HepG2 (cell line): ENCODE data around the gene ZMYND8. TPM values are rescaled to one million over a fixed set of nuclear protein-coding genes. Genes with fewer than 3 reads are reported as not detected.

ENCODE experiments used
- ATAC-seq: fragments of 200-7000 bp; cut with Tn5 transposase; 3 replicates; pipeline ENCODE4 v1.9.1; 2020; ENCODE audit warnings: mild to moderate bottlenecking, moderate library complexity
- BruUV-seq: library from RNA; stranded (reverse); fragments of 400-500 nt; replicated peaks from 2 replicates; lab custom pipeline; 2021; lab: Mats Ljungman, UMichigan
- CTCF ChIA-PET: fragments of 300-600 bp; formaldehyde crosslinking; extraction: SDS; loops from one replicate; lab custom pipeline; 2021; ENCODE audit warnings: low total read pairs, inconsistent platforms, low intra/inter-chr PET ratio; lab: Yijun Ruan, JAX
- POLR2A ChIA-PET: fragments of 350-600 bp; sonication (Branson Sonifier 250); formaldehyde crosslinking; loops from one replicate; lab custom pipeline; 2020; ENCODE audit warnings: antibody characterized with exemption, inconsistent platforms; lab: Yijun Ruan, JAX
- DNase-seq: peaks from one replicate; pipeline ENCODE4 v3.0.0-alpha.2; 2015; ENCODE audit warnings: low spot score
- FAIRE-seq: peaks from 3 replicates; lab custom pipeline; 2011; peaks lifted over from hg19 to GRCh38; lab: Jason Lieb, UNC
- H2AFZ ChIP-seq: one replicate; pipeline ENCODE4 v1.6.1; 2011; ENCODE audit warnings: low read length, inconsistent platforms
- H3K27ac ChIP-seq: fragments of 300-600 bp; 3 replicates; pipeline ENCODE4 v1.8.0; 2011; ENCODE audit warnings: mixed run types, mild to moderate bottlenecking, mixed read lengths, low read length, inconsistent platforms; ENCODE audit not compliant: insufficient read depth; ENCODE audit errors: extremely low read length
- H3K27me3 ChIP-seq, 2 experiments: fragments of 200-600 bp in 1 of 2; 2 replicates in 1 of 2; 3 replicates in 1 of 2; pipeline versions ENCODE4 v1.6.0 to v1.8.0; 2011; ENCODE audit warnings: low read length in 2 of 2, mild to moderate bottlenecking in 2 of 2, moderate library complexity in 2 of 2, inconsistent platforms in 1 of 2; ENCODE audit not compliant: insufficient read depth in 2 of 2, control insufficient read depth in 1 of 2
- H3K36me3 ChIP-seq, 2 experiments: fragments of 200-600 bp in 1 of 2; replicated peaks in 1 of 2; 2 replicates in 1 of 2; 3 replicates in 1 of 2; pipeline versions ENCODE4 v1.5.1 to v1.8.0; 2011; ENCODE audit warnings: low read length in 2 of 2, inconsistent platforms in 1 of 2; ENCODE audit not compliant: insufficient read depth in 2 of 2, control insufficient read depth in 1 of 2
- H3K4me1 ChIP-seq: 2 replicates; pipeline ENCODE4 v1.5.1; 2012; ENCODE audit warnings: low read length, inconsistent platforms; ENCODE audit not compliant: insufficient read depth
- H3K4me2 ChIP-seq: 2 replicates; pipeline ENCODE4 v1.6.0; 2011; ENCODE audit warnings: low read depth, low read length, inconsistent platforms
- H3K4me3 ChIP-seq, 3 experiments: fragments of 200-600 bp in 1 of 3; sonication (generic), shearing (Covaris generic) in 1 of 3; replicated peaks in 1 of 3; 2 replicates each; pipeline ENCODE4 v1.5.1; 2011 to 2016; ENCODE audit warnings: low read length in 3 of 3, inconsistent platforms in 2 of 3, low read depth in 2 of 3, mild to moderate bottlenecking in 2 of 3, control low read depth in 1 of 3, mixed read lengths in 1 of 3; ENCODE audit not compliant: insufficient read depth in 1 of 3
- H3K79me2 ChIP-seq: one replicate; pipeline ENCODE4 v1.6.1; 2011; ENCODE audit warnings: low read length, inconsistent platforms; ENCODE audit not compliant: insufficient read depth
- H3K9ac ChIP-seq: 2 replicates; pipeline ENCODE4 v1.6.0; 2011; ENCODE audit warnings: mild to moderate bottlenecking, low read depth, low read length, inconsistent platforms; ENCODE audit not compliant: insufficient read depth
- H3K9me3 ChIP-seq: 2 replicates; pipeline ENCODE4 v1.5.1; 2012; ENCODE audit warnings: mild to moderate bottlenecking, low read length
- H4K20me1 ChIP-seq: 2 replicates; pipeline ENCODE4 v1.6.0; 2011; ENCODE audit warnings: inconsistent platforms, mild to moderate bottlenecking, low read length, moderate library complexity; ENCODE audit not compliant: insufficient read depth
- AGO1 ChIP-seq: fragments of 200-400 bp; formaldehyde crosslinking; IDR thresholded peaks from 2 replicates; pipeline ENCODE4 v1.6.1; 2017; ENCODE audit warnings: mild to moderate bottlenecking, low read depth, low read length, moderate library complexity; ENCODE audit not compliant: poor library complexity, severe bottlenecking
- AGO2 ChIP-seq: fragments of 200-400 bp; formaldehyde crosslinking; optimal IDR thresholded peaks from 2 replicates; pipeline ENCODE3; 2017; ENCODE audit warnings: mild to moderate bottlenecking, low read depth, low read length, moderate library complexity
- BRCA1 ChIP-seq: sonication (generic); formaldehyde crosslinking; IDR thresholded peaks from 2 replicates; pipeline ENCODE4 v1.4.0; 2020; ENCODE audit warnings: missing genetic modification reagents
- CREM ChIP-seq, 2 experiments: sonication (generic) in 1 of 2; formaldehyde crosslinking in 1 of 2; IDR thresholded peaks; 2 replicates each; pipeline versions ENCODE4 v1.4.0 to v1.6.1; 2016 to 2020; ENCODE audit warnings: antibody characterized with exemption in 1 of 2, mild to moderate bottlenecking in 1 of 2, missing genetic modification reagents in 1 of 2
- E2F1 ChIP-seq: sonication (generic); formaldehyde crosslinking; IDR thresholded peaks from 2 replicates; pipeline ENCODE4 v1.5.0; 2020; ENCODE audit warnings: missing genetic modification reagents
- ESRRA ChIP-seq: sonication (generic); formaldehyde crosslinking; IDR thresholded peaks from 2 replicates; pipeline ENCODE4 v1.5.1; 2020; ENCODE audit warnings: mild to moderate bottlenecking, low read depth, missing genetic modification reagents
- HMGA1 ChIP-seq: sonication (generic); formaldehyde crosslinking; conservative IDR thresholded peaks from 2 replicates; pipeline ENCODE4 v1.4.0; 2020; ENCODE audit warnings: missing genetic modification reagents
- HNF1B ChIP-seq: sonication (generic); formaldehyde crosslinking; IDR thresholded peaks from 2 replicates; pipeline ENCODE4 v1.5.1; 2020; ENCODE audit warnings: mild to moderate bottlenecking, moderate library complexity, missing genetic modification reagents
- NCOA5 ChIP-seq: sonication (generic); formaldehyde crosslinking; IDR thresholded peaks from 2 replicates; pipeline ENCODE4 v1.4.0; 2020; ENCODE audit warnings: missing genetic modification reagents
- RBAK ChIP-seq: sonication (generic); formaldehyde crosslinking; IDR thresholded peaks from 2 replicates; pipeline ENCODE4 v1.5.1; 2020; ENCODE audit warnings: mild to moderate bottlenecking, missing genetic modification reagents
- ZBTB21 ChIP-seq: sonication (generic); formaldehyde crosslinking; IDR thresholded peaks from 2 replicates; pipeline ENCODE4 v1.4.0; 2020; ENCODE audit warnings: missing genetic modification reagents
- ZFP90 ChIP-seq: sonication (generic); formaldehyde crosslinking; IDR thresholded peaks from 2 replicates; pipeline ENCODE4 v1.8.0; 2022; ENCODE audit warnings: missing genetic modification reagents, mild to moderate bottlenecking, inconsistent platforms, borderline replicate concordance
- ZNF660 ChIP-seq: sonication (generic); formaldehyde crosslinking; IDR thresholded peaks from 2 replicates; pipeline ENCODE4 v1.5.1; 2020; ENCODE audit warnings: mild to moderate bottlenecking, low read depth, missing genetic modification reagents, borderline replicate concordance
- ZNF674 ChIP-seq: sonication (generic); formaldehyde crosslinking; IDR thresholded peaks from 2 replicates; pipeline ENCODE4 v1.5.0; 2020; ENCODE audit warnings: low read depth, mild to moderate bottlenecking, missing genetic modification reagents
- ZNF678 ChIP-seq: sonication (generic); formaldehyde crosslinking; IDR thresholded peaks from 2 replicates; pipeline ENCODE4 v1.4.0; 2020; ENCODE audit warnings: mild to moderate bottlenecking, missing genetic modification reagents
- ZNF782 ChIP-seq: sonication (generic); formaldehyde crosslinking; IDR thresholded peaks from 2 replicates; pipeline ENCODE4 v1.4.0; 2020; ENCODE audit warnings: missing genetic modification reagents, mild to moderate bottlenecking, borderline replicate concordance
- WGBS: methylation state at CpG from one replicate; pipeline ENCODE4 v1.1.6; 2017; ENCODE audit warnings: low lambda C conversion rate; 5-methylcytosine and 5-hydroxymethylcytosine counted together
- in situ Hi-C: cut with HindIII; loops from 2 replicates; pipeline ENCODE4 v1.10.0; 2017; ENCODE audit warnings: low pct_unique_long_range_greater_than_20kb; ENCODE audit not compliant: extremely low pct_ligation_motif_present
- intact Hi-C: fragments of 100-400 bp; cut with micrococcal nuclease; formaldehyde crosslinking; loops from one replicate; pipeline ENCODE4 v1.10.0; 2022; ENCODE audit not compliant: unreplicated experiment
- polyA plus RNA-seq, 8 experiments: library from polyadenylated mRNA; depleted of rRNA in 3 of 8; stranded (reverse) in 7 of 8; unstranded in 1 of 8; fragments of >200 nt; fragmentation: Illumina TruSeq in 4 of 8; extraction: Trizol in 4 of 8; gene quantifications; 2 replicates each; pipeline versions ENCODE4 v1.2.1 to v1.2.3, GENCODE V29; 2011 to 2016; ENCODE audit warnings: low read depth in 4 of 8, missing spikeins in 1 of 8, mixed read lengths in 1 of 8; ENCODE audit not compliant: insufficient read depth in 1 of 8
- total RNA-seq, 5 experiments: library from RNA; depleted of rRNA; stranded (reverse); fragments of >200 nt; fragmentation: Illumina TruSeq; extraction: Trizol; gene quantifications; 2 replicates each; pipeline ENCODE4 v1.2.3, GENCODE V29; 2016; ENCODE audit warnings: low read depth in 1 of 5
- TF ChIP-seq, protein P1 (sequence below): sonication (generic); formaldehyde crosslinking; IDR thresholded peaks from 2 replicates; pipeline ENCODE4 v1.8.0; 2022; ENCODE audit warnings: missing genetic modification reagents, mild to moderate bottlenecking, borderline replicate concordance

Gene ZMYND8
- total and polyA plus RNA-seq, 2 of the 13 experiments (the other 11 are each of a cell fraction or from before 2014, with no cell fraction given), result 53.9 to 84.7 TPM

DNA sequence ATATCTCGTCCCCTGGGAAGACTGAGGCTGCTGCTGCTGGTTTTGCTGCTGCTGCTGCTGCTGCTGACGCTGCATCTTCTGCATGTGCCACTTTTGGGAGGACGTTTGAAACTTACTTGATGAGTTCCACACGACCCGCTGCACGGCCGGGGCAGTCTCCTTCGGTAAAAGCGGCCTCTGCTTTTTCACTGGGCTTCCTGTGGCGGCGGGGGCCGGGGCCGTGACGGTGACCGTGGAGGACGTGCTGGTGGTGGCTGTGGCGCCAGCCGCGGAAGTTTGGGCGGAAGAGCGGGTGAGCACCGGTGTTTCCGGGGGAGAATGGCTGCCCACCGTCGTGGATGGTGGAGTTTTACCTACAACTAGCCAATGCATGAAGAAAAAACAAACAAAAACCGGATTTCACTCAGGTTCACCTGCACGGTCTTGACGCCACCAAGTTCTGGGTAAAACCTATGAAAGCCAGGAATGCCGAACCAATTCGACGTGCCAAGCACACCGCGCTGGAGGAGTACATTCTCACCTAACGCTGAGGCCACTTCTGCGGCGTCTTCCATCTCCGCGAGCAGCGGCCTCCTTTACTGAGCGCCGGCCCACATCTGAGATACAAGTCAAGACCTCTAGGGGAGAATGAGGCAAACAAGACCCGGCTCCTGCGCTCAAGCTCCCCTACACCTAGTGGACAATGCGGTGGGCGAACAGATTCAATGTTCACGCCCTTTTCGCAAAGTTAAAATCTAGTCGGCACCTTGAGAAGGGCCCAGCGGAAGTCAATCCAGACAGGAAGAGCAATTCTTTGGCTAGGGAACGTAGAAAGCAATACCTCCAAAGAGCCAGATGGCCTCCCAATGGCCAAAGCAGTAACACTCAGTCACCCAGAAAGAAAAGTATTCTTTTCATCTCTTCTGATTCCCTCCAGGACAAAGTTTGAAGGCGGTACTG is 117.5 kb downstream of the ZMYND8 start:
- Histone ChIP-seq H2AFZ (no peak overlapping the region), H3K4me1 (peaks cover 42% of the 10 kb centered on the region), H3K27me3 (no peaks in the 10 kb centered on the region), H3K9me3 (no peaks in the 10 kb centered on the region), H3K4me3 (no peak overlapping the region), H3K79me2 (peaks cover 9% of the 10 kb centered on the region), H3K4me2 (no peak overlapping the region), H3K36me3 (peaks cover 53 to 85% of the 10 kb centered on the region in 2 experiments), H3K9ac (no peak overlapping the region), H3K27ac (no peak overlapping the region), H4K20me1 (peaks cover 59% of the 10 kb centered on the region)
- WGBS, result 97% methylated on average over 51 of the region's 51 CpGs
- in situ Hi-C loops (no loop called here), intact Hi-C loops (no loop called here)
- FAIRE-seq, result no peak
- ATAC-seq, result peak; percentile 14; the same call in 2 of the 3 replicates
- no TSS peak for BruUV-seq
- no peak for DNase-seq
- POLR2A ChIA-PET, result no interaction called here
- CTCF ChIA-PET, result no interaction called here
- TF ChIP-seq HMGA1 (CRISPR knock-in tag), result no peak
- TF ChIP-seq ZNF782, result no peak
- TF ChIP-seq BRCA1, result no peak
- TF ChIP-seq E2F1 (CRISPR knock-in tag), result no peak
- 0 out of 2 replicates have a peak, but pooled peaks have one; percentile 33 for TF ChIP-seq ZNF678 (CRISPR knock-in tag)
- 0 out of 2 replicates have a peak, but pooled peaks have one; percentile 33 for TF ChIP-seq HNF1B (CRISPR knock-in tag)
- no peak for TF ChIP-seq RBAK (CRISPR knock-in tag)
- peak; percentile 59 for TF ChIP-seq AGO1
- TF ChIP-seq, protein P1, sequence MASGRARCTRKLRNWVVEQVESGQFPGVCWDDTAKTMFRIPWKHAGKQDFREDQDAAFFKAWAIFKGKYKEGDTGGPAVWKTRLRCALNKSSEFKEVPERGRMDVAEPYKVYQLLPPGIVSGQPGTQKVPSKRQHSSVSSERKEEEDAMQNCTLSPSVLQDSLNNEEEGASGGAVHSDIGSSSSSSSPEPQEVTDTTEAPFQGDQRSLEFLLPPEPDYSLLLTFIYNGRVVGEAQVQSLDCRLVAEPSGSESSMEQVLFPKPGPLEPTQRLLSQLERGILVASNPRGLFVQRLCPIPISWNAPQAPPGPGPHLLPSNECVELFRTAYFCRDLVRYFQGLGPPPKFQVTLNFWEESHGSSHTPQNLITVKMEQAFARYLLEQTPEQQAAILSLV, result 0 out of 2 replicates have a peak, but pooled peaks have one; percentile 41
- no peak for TF ChIP-seq CREM (IDR thresholded peaks at IDR 0.05)
- no peak for TF ChIP-seq CREM (CRISPR knock-in tag; IDR thresholded peaks at IDR 0.05)
- TF ChIP-seq ZFP90 (CRISPR knock-in tag), result no peak
- TF ChIP-seq ESRRA (CRISPR knock-in tag), result no peak
- no peak for TF ChIP-seq ZBTB21 (CRISPR knock-in tag)
- no peak for TF ChIP-seq NCOA5 (CRISPR knock-in tag)
- TF ChIP-seq ZNF660 (CRISPR knock-in tag), result no peak
- TF ChIP-seq AGO2, result peak; percentile 97
- TF ChIP-seq ZNF674 (CRISPR knock-in tag), result no peak
